Right hindlimb (tissue), 1 donor: ENCODE data around the gene DDR1.

ENCODE experiments used
- DNase-seq: peaks from one replicate; pipeline ENCODE4 v3.0.0-alpha.2; 2018

Gene DDR1

GRCh38 chr6:30881392-30882203 is 2.7 kb upstream of the DDR1 start:
- DNase-seq: peak; percentile 63

- DNase-seq: peak; percentile 51
Measured at GRCh38 chr6:30882204-30882758, 2.0 kb upstream of the DDR1 start.

GRCh38 chr6:30882759-30883684 is 1.3 kb upstream of the DDR1 start:
- DNase-seq: peak; percentile 36

GRCh38 chr6:30884521-30885480 is 482 bp downstream of the DDR1 start:
- DNase-seq: peak; percentile 70

- peak; percentile 35 for DNase-seq
Measured at GRCh38 chr6:30885481-30885998, 1.2 kb downstream of the DDR1 start.

- DNase-seq: peak; percentile 61
Measured at GRCh38 chr6:30885999-30886896, 1.9 kb downstream of the DDR1 start.

- no peak for DNase-seq
Measured at GRCh38 chr6:30886897-30887255, 2.6 kb downstream of the DDR1 start.

GRCh38 chr6:30887901-30888815 is 3.8 kb downstream of the DDR1 start:
- DNase-seq: no peak

- DNase-seq: no peak
Measured at GRCh38 chr6:30888816-30889495, 4.6 kb downstream of the DDR1 start.

- DNase-seq: no peak
Measured at GRCh38 chr6:30889496-30889885, 5.2 kb downstream of the DDR1 start.

- no peak for DNase-seq
Measured at GRCh38 chr6:30889921-30890645, 5.8 kb downstream of the DDR1 start.

GRCh38 chr6:30890646-30891449 is 6.5 kb downstream of the DDR1 start:
- no peak for DNase-seq

- no peak for DNase-seq
Measured at GRCh38 chr6:30891450-30891723, 7.1 kb downstream of the DDR1 start.

- DNase-seq: no peak
Measured at GRCh38 chr6:30891816-30892538, 7.7 kb downstream of the DDR1 start.

GRCh38 chr6:30893001-30893591 is 8.8 kb downstream of the DDR1 start:
- DNase-seq: no peak

GRCh38 chr6:30893666-30894065 is 9.3 kb downstream of the DDR1 start:
- no peak for DNase-seq

GRCh38 chr6:30894381-30894780 is 10.1 kb downstream of the DDR1 start:
- DNase-seq: no peak
